Neural progenitor cell (in vitro differentiated cells): ENCODE measurements around the gene NCEH1. TPM values are rescaled to one million over a fixed set of nuclear protein-coding genes. Genes with fewer than 3 reads are reported as not detected.

Experiments
- DNase-seq: peaks from one replicate; pipeline ENCODE4 v3.0.0-alpha.2; 2016; ENCODE audit warnings: low spot score
- H2AFZ ChIP-seq: fragments of 200-600 bp; sonication (generic); replicated peaks from 2 replicates; pipeline ENCODE4 v1.6.1; 2016; ENCODE audit warnings: antibody characterized with exemption
- H3F3A ChIP-seq: fragments of 200-600 bp; sonication (generic); 2 replicates; pipeline ENCODE4 v1.6.1; 2016; ENCODE audit warnings: antibody characterized with exemption, low read depth
- H3K27ac ChIP-seq: fragments of 200-600 bp; sonication (generic); 2 replicates; pipeline ENCODE4 v1.5.1; 2016; ENCODE audit warnings: mild to moderate bottlenecking
- H3K27me3 ChIP-seq: fragments of 200-600 bp; sonication (generic); 2 replicates; pipeline ENCODE4 v1.6.1; 2016; ENCODE audit warnings: mild to moderate bottlenecking, moderate library complexity
- H3K36me3 ChIP-seq: fragments of 200-600 bp; sonication (generic); 2 replicates; pipeline ENCODE4 v1.5.1; 2016
- H3K4me1 ChIP-seq: fragments of 200-600 bp; sonication (generic); 2 replicates; pipeline ENCODE4 v1.6.1; 2016; ENCODE audit warnings: mixed run types
- H3K4me2 ChIP-seq: fragments of 200-600 bp; sonication (generic); 2 replicates; pipeline ENCODE4 v1.6.1; 2016
- H3K4me3 ChIP-seq: fragments of 200-600 bp; sonication (generic); 2 replicates; pipeline ENCODE4 v1.5.1; 2016
- H3K79me2 ChIP-seq: fragments of 200-600 bp; sonication (generic); 2 replicates; pipeline ENCODE4 v1.6.1; 2016; ENCODE audit warnings: low read depth
- H3K9ac ChIP-seq: fragments of 200-600 bp; sonication (generic); 2 replicates; pipeline ENCODE4 v1.6.1; 2016
- H3K9me3 ChIP-seq: fragments of 200-600 bp; sonication (generic); 2 replicates; pipeline ENCODE4 v1.5.1; 2016; ENCODE audit warnings: low read depth
- H4K20me1 ChIP-seq: fragments of 200-600 bp; sonication (generic); 2 replicates; pipeline ENCODE4 v1.6.1; 2016; ENCODE audit warnings: low read depth
- H3K27ac Mint-ChIP-seq: 3 replicates; pipeline ENCODE4 v1.8.0; 2021; ENCODE audit warnings: mixed read lengths
- H3K27me3 Mint-ChIP-seq: 2 replicates; pipeline ENCODE4 v1.8.0; 2022; ENCODE audit warnings: low read depth, mild to moderate bottlenecking, inconsistent platforms, moderate library complexity, mixed read lengths; ENCODE audit not compliant: insufficient read depth
- H3K36me3 Mint-ChIP-seq: 3 replicates; pipeline ENCODE4 v1.8.0; 2021; ENCODE audit warnings: mixed read lengths
- H3K4me1 Mint-ChIP-seq: 3 replicates; pipeline ENCODE4 v1.8.0; 2021; ENCODE audit warnings: mixed read lengths
- H3K4me3 Mint-ChIP-seq: 3 replicates; pipeline ENCODE4 v1.8.0; 2021; ENCODE audit warnings: mild to moderate bottlenecking, moderate library complexity, mixed read lengths
- H3K9me3 Mint-ChIP-seq: 3 replicates; pipeline ENCODE4 v1.8.0; 2020; ENCODE audit warnings: mixed read lengths
- CTCF ChIP-seq: fragments of 200-600 bp; sonication (generic); IDR thresholded peaks from 2 replicates; pipeline ENCODE4 v1.5.1; 2017; ENCODE audit warnings: antibody characterized with exemption, mild to moderate bottlenecking
- EZH2 ChIP-seq: fragments of 200-600 bp; sonication (generic); IDR thresholded peaks from 2 replicates; pipeline ENCODE4 v1.6.1; 2017; ENCODE audit warnings: antibody characterized with exemption, mild to moderate bottlenecking, moderate library complexity
- EZH2phosphoT487 ChIP-seq: fragments of 200-600 bp; sonication (generic); IDR thresholded peaks from 2 replicates; pipeline ENCODE4 v1.6.1; 2017; ENCODE audit warnings: antibody characterized with exemption
- total RNA-seq: library from RNA; depleted of rRNA; stranded (reverse); fragments of >200 nt; gene quantifications from 2 replicates; pipeline ENCODE4 v1.2.3, GENCODE V29; 2015; ENCODE audit warnings: low replicate concordance

Gene NCEH1
- total RNA-seq, 1 donor from 2014 or later = 7.7 TPM

- H3K9me3 ChIP-seq = no peaks in the 10 kb centered on the region
- TF ChIP-seq EZH2phosphoT487 = no peak
- no peak for TF ChIP-seq EZH2
- no peak for TF ChIP-seq CTCF
- H4K20me1 ChIP-seq = peaks cover 34% of the 10 kb centered on the region
- H3K9me3 Mint-ChIP-seq = no peaks in the 10 kb centered on the region
- peak; percentile 48 for DNase-seq
- peak overlapping the region; percentile 95 for H3K4me3 ChIP-seq
- H3K9ac ChIP-seq = peak overlapping the region; percentile 84
- no peaks in the 10 kb centered on the region for H3F3A ChIP-seq
- H3K4me2 ChIP-seq = peak overlapping the region; percentile 91
- peaks cover 12% of the 10 kb centered on the region for H3K4me1 ChIP-seq
- H3K27ac Mint-ChIP-seq = peak overlapping the region; percentile 76
- peaks cover 56% of the 10 kb centered on the region for H3K79me2 ChIP-seq
- peak overlapping the region; percentile 100 for H3K4me3 Mint-ChIP-seq
- H3K4me1 Mint-ChIP-seq = peaks cover 21% of the 10 kb centered on the region
- H3K27ac ChIP-seq = peak overlapping the region; percentile 81
- no peaks in the 10 kb centered on the region for H3K27me3 Mint-ChIP-seq
- peaks cover 34% of the 10 kb centered on the region for H3K36me3 ChIP-seq
- H3K27me3 ChIP-seq = no peaks in the 10 kb centered on the region
- peaks cover 16% of the 10 kb centered on the region for H3K36me3 Mint-ChIP-seq
- peak overlapping the region; percentile 86 for H2AFZ ChIP-seq
These were observed 40.4 kb upstream of the NCEH1 start for GRCh38 chr3:172751175-172751704.

- Mint-ChIP-seq H3K27ac (peak within 1 kb of the TSS; percentile 100), H3K4me1 (peaks cover 21% of the 10 kb centered on the region), H3K4me3 (peak within 1 kb of the TSS; percentile 100), H3K9me3 (no peaks in the 10 kb centered on the region), H3K27me3 (no peaks in the 10 kb centered on the region), H3K36me3 (peaks cover 16% of the 10 kb centered on the region)
- H3K27me3 ChIP-seq = no peaks in the 10 kb centered on the region
- H2AFZ ChIP-seq = peak within 1 kb of the TSS; percentile 89
- no peaks in the 10 kb centered on the region for H3F3A ChIP-seq
- H3K27ac ChIP-seq = peak within 1 kb of the TSS; percentile 81
- peaks cover 12% of the 10 kb centered on the region for H3K4me1 ChIP-seq
- H3K79me2 ChIP-seq = peaks cover 49% of the 10 kb centered on the region
- peaks cover 28% of the 10 kb centered on the region for H3K36me3 ChIP-seq
- TF ChIP-seq CTCF (peak; percentile 73), EZH2phosphoT487 (no peak)
- peak within 1 kb of the TSS; percentile 84 for H3K9ac ChIP-seq
- peak within 1 kb of the TSS; percentile 91 for H3K4me2 ChIP-seq
- peak; percentile 100 for DNase-seq
- H3K9me3 ChIP-seq = no peaks in the 10 kb centered on the region
- peaks cover 34% of the 10 kb centered on the region for H4K20me1 ChIP-seq
- peak within 1 kb of the TSS; percentile 95 for H3K4me3 ChIP-seq
These were observed 39.7 kb upstream of the NCEH1 start, which contains the start of gene ECT2 for GRCh38 chr3:172750368-172751174. TSS of gene ECT2 (plus strand) at chr3:172750726. CDS start at chr3:172754531, 3,805 bp downstream.

GRCh38 chr3:172750069-172750367 lies 39.2 kb upstream of the NCEH1 start:
- Histone ChIP-seq H3K36me3 (peaks cover 23% of the 10 kb centered on the region), H2AFZ (peak overlapping the region; percentile 89), H3K9ac (no peak overlapping the region), H3K9me3 (no peaks in the 10 kb centered on the region), H3K27ac (no peak overlapping the region), H3F3A (no peaks in the 10 kb centered on the region), H3K4me3 (peak overlapping the region; percentile 95), H3K4me1 (peaks cover 12% of the 10 kb centered on the region), H3K4me2 (peak overlapping the region; percentile 76), H3K27me3 (no peaks in the 10 kb centered on the region), H4K20me1 (peaks cover 29% of the 10 kb centered on the region), H3K79me2 (peaks cover 44% of the 10 kb centered on the region)
- no peak for DNase-seq
- H3K27me3 Mint-ChIP-seq = no peaks in the 10 kb centered on the region
- H3K4me3 Mint-ChIP-seq = peak overlapping the region; percentile 100
- TF ChIP-seq EZH2phosphoT487 = no peak
- no peak for TF ChIP-seq CTCF
- TF ChIP-seq EZH2 = no peak
- peaks cover 13% of the 10 kb centered on the region for H3K36me3 Mint-ChIP-seq
- H3K9me3 Mint-ChIP-seq = no peaks in the 10 kb centered on the region
- peaks cover 21% of the 10 kb centered on the region for H3K4me1 Mint-ChIP-seq
- H3K27ac Mint-ChIP-seq = peak overlapping the region; percentile 100
